ENCODE results near the gene ZNF19.

The ZNF19 gene

DNA sequence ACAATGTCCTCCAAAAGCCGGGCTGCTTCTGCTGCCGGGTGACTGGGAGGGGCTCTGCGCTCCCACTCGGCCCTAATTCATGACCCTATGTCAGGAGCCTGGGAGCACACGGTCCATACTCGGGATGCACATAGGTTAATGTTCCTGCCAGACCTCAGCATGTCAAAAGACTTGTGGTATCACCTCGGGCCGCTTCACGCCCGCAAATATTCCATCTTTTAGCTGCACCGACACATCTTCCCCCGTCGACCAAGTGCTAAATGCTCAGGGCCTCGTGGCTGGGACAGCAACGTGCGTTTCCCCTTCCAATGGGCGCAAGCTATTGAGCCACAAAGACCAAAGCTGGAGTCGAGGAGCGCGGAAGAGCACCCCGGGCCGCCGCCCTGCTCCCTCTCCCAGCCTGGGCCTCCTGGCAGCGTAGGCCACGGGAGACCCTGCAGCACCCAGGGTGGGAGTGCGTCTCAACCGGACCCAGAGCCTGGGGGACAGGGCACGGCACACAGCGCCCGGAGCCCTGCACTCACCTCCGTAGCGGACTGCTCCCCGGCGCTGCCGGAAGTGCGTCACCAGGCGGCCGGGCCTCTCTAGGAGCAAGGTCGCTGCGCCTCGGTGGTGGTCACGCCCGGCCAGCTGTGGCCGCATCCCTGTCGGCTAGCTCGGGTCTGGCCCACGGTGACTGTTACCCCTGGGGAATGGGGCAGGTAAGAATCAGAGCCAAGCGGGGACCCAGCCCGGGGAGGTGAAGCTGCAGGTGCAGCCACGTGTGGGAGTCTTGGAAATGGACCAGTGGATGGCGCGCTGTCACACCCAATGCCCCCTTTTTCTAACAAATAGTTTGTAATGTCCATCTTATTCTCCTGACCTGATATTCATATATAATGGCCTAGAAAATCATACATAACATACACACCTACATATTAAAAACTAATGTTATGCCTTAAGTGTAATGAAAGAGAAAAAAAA is 27.2 kb downstream of the ZNF19 start, which contains the start of gene ZNF23:
TSS of gene ZNF23 (minus strand) at position 562 of the 963 bp plus-strand sequence. CDS start 5,451 bp downstream, outside the sequence.
- H3K27me3 ChIP-seq (ENCODE audit: low read length) = no peaks in the 10 kb centered on the region
- peak within 1 kb of the TSS; percentile 88 for H3K9ac ChIP-seq (ENCODE audit: low read length)
- H2AFZ ChIP-seq (ENCODE audit: low read depth, low read length, severe bottlenecking) = peak within 1 kb of the TSS; percentile 98
- no peaks in the 10 kb centered on the region for H3K36me3 ChIP-seq (ENCODE audit: low read length)
- no peak within 1 kb of the TSS for H3K27ac ChIP-seq (ENCODE audit: low read depth, low read length)
- peak within 1 kb of the TSS; percentile 78 for H3K4me3 ChIP-seq (ENCODE audit: insufficient read depth, low read length, poor library complexity, severe bottlenecking)
- H3K9me3 ChIP-seq (ENCODE audit: insufficient read depth, low read length) = no peaks in the 10 kb centered on the region
- H3K9me2 ChIP-seq (replicated peaks; ENCODE audit: insufficient read depth, low read length) = no peaks in the 10 kb centered on the region
- H4K20me1 ChIP-seq (ENCODE audit: low read depth, low read length) = no peaks in the 10 kb centered on the region
- TF ChIP-seq EZH2phosphoT487 (conservative IDR thresholded peaks at IDR 0.05; ENCODE audit: low read length) (no peak), CTCF (IDR thresholded peaks at IDR 0.05; ENCODE audit: insufficient read depth, low read length, poor library complexity, severe bottlenecking) (peak; percentile 26)
- peaks cover 24% of the 10 kb centered on the region for H3K79me2 ChIP-seq (ENCODE audit: insufficient read depth, low read length)
- no peaks in the 10 kb centered on the region for H3F3A ChIP-seq (ENCODE audit: insufficient read depth)
- H3K4me2 ChIP-seq (ENCODE audit: low read depth, low read length, poor library complexity, severe bottlenecking) = peak within 1 kb of the TSS; percentile 69

DNA sequence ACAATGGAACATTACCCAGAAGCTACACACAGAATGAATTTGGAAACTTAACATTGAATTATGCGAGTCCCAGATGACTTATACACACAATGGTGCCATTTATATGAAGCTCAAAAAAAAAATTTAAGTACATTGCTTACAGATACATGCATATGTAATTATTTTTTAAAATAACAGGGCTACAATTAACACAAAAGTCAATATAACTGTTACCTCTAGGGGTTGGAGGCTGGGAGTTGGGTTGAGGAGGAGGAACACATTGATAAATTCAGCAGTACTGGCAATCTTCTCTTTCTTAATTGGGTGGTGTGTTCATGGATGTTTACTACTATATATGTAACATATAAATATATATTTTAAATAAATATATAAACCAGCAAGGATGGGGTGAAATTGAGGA is 28.2 kb downstream of the ZNF19 start:
- Histone ChIP-seq H3K27me3 (ENCODE audit: low read length) (no peaks in the 10 kb centered on the region), H3K27ac (ENCODE audit: low read depth, low read length) (no peak overlapping the region), H3K4me3 (ENCODE audit: insufficient read depth, low read length, poor library complexity, severe bottlenecking) (peak overlapping the region; percentile 78), H2AFZ (ENCODE audit: low read depth, low read length, severe bottlenecking) (no peak overlapping the region), H3K9me3 (ENCODE audit: insufficient read depth, low read length) (no peaks in the 10 kb centered on the region), H3K36me3 (ENCODE audit: low read length) (no peaks in the 10 kb centered on the region), H3K4me2 (ENCODE audit: low read depth, low read length, poor library complexity, severe bottlenecking) (peak overlapping the region; percentile 69), H4K20me1 (ENCODE audit: low read depth, low read length) (no peaks in the 10 kb centered on the region), H3K9me2 (replicated peaks; ENCODE audit: insufficient read depth, low read length) (no peaks in the 10 kb centered on the region), H3K9ac (ENCODE audit: low read length) (peak overlapping the region; percentile 88), H3F3A (ENCODE audit: insufficient read depth) (no peaks in the 10 kb centered on the region), H3K79me2 (ENCODE audit: insufficient read depth, low read length) (peaks cover 24% of the 10 kb centered on the region)
- TF ChIP-seq CTCF (IDR thresholded peaks at IDR 0.05; ENCODE audit: insufficient read depth, low read length, poor library complexity, severe bottlenecking) = no peak
- TF ChIP-seq EZH2phosphoT487 (conservative IDR thresholded peaks at IDR 0.05; ENCODE audit: low read length) = no peak

DNA sequence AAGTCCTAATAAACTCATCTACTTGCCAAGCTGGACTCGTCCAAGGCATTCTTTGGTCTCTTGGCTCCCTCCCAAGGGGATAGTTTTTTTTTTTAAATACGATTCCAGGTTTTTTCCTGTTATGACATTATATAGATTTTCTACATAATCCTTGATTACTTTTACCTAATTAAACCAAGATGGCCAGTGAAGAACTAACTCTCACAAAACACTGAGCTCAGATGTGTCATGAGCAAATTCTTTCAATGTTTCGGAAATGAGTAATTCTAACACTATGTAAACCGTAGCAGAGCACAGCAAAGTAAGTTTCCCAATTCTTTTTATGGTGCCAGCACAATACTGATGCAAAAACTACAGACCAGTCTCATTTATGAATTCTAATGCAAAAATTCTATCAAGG is 28.9 kb downstream of the ZNF19 start:
- Histone ChIP-seq H4K20me1 (ENCODE audit: low read depth, low read length) (no peaks in the 10 kb centered on the region), H3K9me3 (ENCODE audit: insufficient read depth, low read length) (no peaks in the 10 kb centered on the region), H3K4me2 (ENCODE audit: low read depth, low read length, poor library complexity, severe bottlenecking) (peak overlapping the region; percentile 69), H2AFZ (ENCODE audit: low read depth, low read length, severe bottlenecking) (no peak overlapping the region), H3K9me2 (replicated peaks; ENCODE audit: insufficient read depth, low read length) (no peaks in the 10 kb centered on the region), H3F3A (ENCODE audit: insufficient read depth) (no peaks in the 10 kb centered on the region), H3K27ac (ENCODE audit: low read depth, low read length) (no peak overlapping the region), H3K36me3 (ENCODE audit: low read length) (no peaks in the 10 kb centered on the region), H3K9ac (ENCODE audit: low read length) (no peak overlapping the region), H3K4me3 (ENCODE audit: insufficient read depth, low read length, poor library complexity, severe bottlenecking) (no peak overlapping the region), H3K27me3 (ENCODE audit: low read length) (no peaks in the 10 kb centered on the region), H3K79me2 (ENCODE audit: insufficient read depth, low read length) (peaks cover 24% of the 10 kb centered on the region)
- TF ChIP-seq CTCF (IDR thresholded peaks at IDR 0.05; ENCODE audit: insufficient read depth, low read length, poor library complexity, severe bottlenecking) = no peak
- TF ChIP-seq EZH2phosphoT487 (conservative IDR thresholded peaks at IDR 0.05; ENCODE audit: low read length) = no peak

Measured in SU-DHL-6 (cell line).